Stimulated activated CD4-positive, alpha-beta T cell treated with anti-CD3 and anti-CD28 coated beads, Interleukin-4, amount 100 ng/mL, for 48 hours (primary cell): Measurements from ENCODE around the gene TBC1D5.
"Not testable (repeated sequence)": the region's sequence is repeated elsewhere in the genome, so short reads cannot be mapped to it uniquely, and the experiment has no call there.

Experiments used
- DNase-seq, 2 donors: peaks; one replicate each; pipeline ENCODE4 v3.0.0-alpha.2; 2020; ENCODE audit warnings: low read depth in 2 of 2

TBC1D5 gene

GRCh38 chr3:17714473-17714872, 28.0 kb downstream of the TBC1D5 start:
- no peak for DNase-seq

GRCh38 chr3:17709236-17709810, 33.1 kb downstream of the TBC1D5 start:
- no peak for DNase-seq

- DNase-seq = no peak
These were observed 34.5 kb downstream of the TBC1D5 start for GRCh38 chr3:17707813-17708543.

GRCh38 chr3:17705991-17706390, 36.4 kb downstream of the TBC1D5 start:
- not testable (repeated sequence) for DNase-seq

- not testable (repeated sequence) for DNase-seq
These were observed 42.6 kb downstream of the TBC1D5 start for GRCh38 chr3:17699815-17700214.

- DNase-seq = not testable (repeated sequence)
These were observed 46.8 kb downstream of the TBC1D5 start for GRCh38 chr3:17695665-17696064.

- not testable (repeated sequence) for DNase-seq
These were observed 48.8 kb downstream of the TBC1D5 start for GRCh38 chr3:17693670-17693999.

- peak; percentile 27 to 29 for DNase-seq
These were observed 49.4 kb downstream of the TBC1D5 start for GRCh38 chr3:17692846-17693669.

GRCh38 chr3:17687566-17687965, 54.9 kb downstream of the TBC1D5 start:
- no peak for DNase-seq

GRCh38 chr3:17686613-17687012, 55.8 kb downstream of the TBC1D5 start:
- no peak for DNase-seq

GRCh38 chr3:17683542-17684207, 58.8 kb downstream of the TBC1D5 start:
- DNase-seq = no peak

GRCh38 chr3:17680530-17680929, 61.9 kb downstream of the TBC1D5 start:
- DNase-seq = no peak

GRCh38 chr3:17678116-17678741, 64.2 kb downstream of the TBC1D5 start:
- DNase-seq = no peak

GRCh38 chr3:17674082-17674686, 68.2 kb downstream of the TBC1D5 start:
- no peak for DNase-seq

GRCh38 chr3:17672506-17672905, 69.9 kb downstream of the TBC1D5 start:
- no peak for DNase-seq

GRCh38 chr3:17670749-17671148, 71.7 kb downstream of the TBC1D5 start:
- DNase-seq = no peak

- no peak for DNase-seq
These were observed 77.5 kb downstream of the TBC1D5 start for GRCh38 chr3:17664923-17665322.

GRCh38 chr3:17656264-17656663, 86.2 kb downstream of the TBC1D5 start:
- no peak for DNase-seq

- DNase-seq = no peak
These were observed 86.7 kb downstream of the TBC1D5 start for GRCh38 chr3:17655743-17656142.

- not testable (repeated sequence) for DNase-seq
These were observed 92.7 kb downstream of the TBC1D5 start for GRCh38 chr3:17649748-17650147.

- not testable (repeated sequence) for DNase-seq
These were observed 93.6 kb downstream of the TBC1D5 start for GRCh38 chr3:17648630-17649355.
